Neural crest cell (in vitro differentiated cells): ENCODE measurements around the gene MINDY2. TPM values are rescaled to one million over a fixed set of nuclear protein-coding genes. Genes with fewer than 3 reads are reported as not detected.

Experiments used
- DNase-seq: peaks from one replicate; pipeline ENCODE4 v3.0.0; 2021; ENCODE audit warnings: low read depth, mixed read lengths, low spot score
- H3K27ac Mint-ChIP-seq: one replicate; pipeline ENCODE4 v1.8.0; 2021; ENCODE audit warnings: mild to moderate bottlenecking, mixed read lengths; ENCODE audit not compliant: unreplicated experiment
- H3K27me3 Mint-ChIP-seq: 2 replicates; pipeline ENCODE4 v1.8.0; 2021; ENCODE audit warnings: low read depth, mild to moderate bottlenecking, mixed read lengths
- H3K36me3 Mint-ChIP-seq: 2 replicates; pipeline ENCODE4 v1.8.0; 2021; ENCODE audit warnings: low read depth, mild to moderate bottlenecking, mixed read lengths
- H3K4me1 Mint-ChIP-seq: 2 replicates; pipeline ENCODE4 v1.8.0; 2021; ENCODE audit warnings: mixed read lengths
- H3K4me3 Mint-ChIP-seq: one replicate; pipeline ENCODE4 v1.8.0; 2021; ENCODE audit warnings: mild to moderate bottlenecking, mixed read lengths
- H3K9me3 Mint-ChIP-seq: 2 replicates; pipeline ENCODE4 v1.8.0; 2021; ENCODE audit warnings: mixed read lengths
- CTCF ChIP-seq: fragments of 200-600 bp; sonication (generic); conservative IDR thresholded peaks from 2 replicates; pipeline ENCODE4 v1.5.0; 2021; ENCODE audit warnings: antibody characterized with exemption, mild to moderate bottlenecking
- total RNA-seq: library from RNA; stranded (reverse); gene quantifications from 2 replicates; pipeline ENCODE4 v1.2.1, GENCODE V29; 2021

MINDY2 gene
- total RNA-seq, 1 donor from 2014 or later = 14.3 TPM

GRCh38 chr15:58755956-58756355, 15.1 kb upstream of the MINDY2 start:
- DNase-seq = no peak
- Mint-ChIP-seq H3K4me3 (no peak overlapping the region), H3K27me3 (no peaks in the 10 kb centered on the region), H3K9me3 (no peaks in the 10 kb centered on the region), H3K27ac (no peak overlapping the region), H3K4me1 (no peaks in the 10 kb centered on the region), H3K36me3 (no peaks in the 10 kb centered on the region)
- no peak for TF ChIP-seq CTCF

DNA sequence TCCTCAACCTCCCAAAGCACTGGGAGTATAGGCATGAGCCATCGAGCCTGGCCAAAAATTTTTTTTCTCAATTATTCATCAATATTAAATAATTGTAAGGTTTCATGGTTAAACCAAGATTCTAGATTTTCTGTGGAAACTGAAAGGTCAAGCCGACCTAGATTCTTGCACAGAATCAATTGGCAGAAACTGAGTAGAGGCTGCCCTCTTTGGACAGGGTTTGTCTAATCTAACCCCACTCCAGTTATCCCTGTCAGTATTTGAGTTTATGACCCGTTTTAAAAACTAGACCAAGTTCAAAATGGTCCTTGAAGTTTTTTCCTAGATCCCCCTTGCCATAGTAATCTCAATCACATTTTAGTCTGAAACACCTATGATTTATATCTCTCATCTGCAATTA, 13.0 kb upstream of the MINDY2 start:
- no peak for TF ChIP-seq CTCF
- H3K9me3 Mint-ChIP-seq = peaks cover 2% of the 10 kb centered on the region
- no peaks in the 10 kb centered on the region for H3K4me1 Mint-ChIP-seq

DNA sequence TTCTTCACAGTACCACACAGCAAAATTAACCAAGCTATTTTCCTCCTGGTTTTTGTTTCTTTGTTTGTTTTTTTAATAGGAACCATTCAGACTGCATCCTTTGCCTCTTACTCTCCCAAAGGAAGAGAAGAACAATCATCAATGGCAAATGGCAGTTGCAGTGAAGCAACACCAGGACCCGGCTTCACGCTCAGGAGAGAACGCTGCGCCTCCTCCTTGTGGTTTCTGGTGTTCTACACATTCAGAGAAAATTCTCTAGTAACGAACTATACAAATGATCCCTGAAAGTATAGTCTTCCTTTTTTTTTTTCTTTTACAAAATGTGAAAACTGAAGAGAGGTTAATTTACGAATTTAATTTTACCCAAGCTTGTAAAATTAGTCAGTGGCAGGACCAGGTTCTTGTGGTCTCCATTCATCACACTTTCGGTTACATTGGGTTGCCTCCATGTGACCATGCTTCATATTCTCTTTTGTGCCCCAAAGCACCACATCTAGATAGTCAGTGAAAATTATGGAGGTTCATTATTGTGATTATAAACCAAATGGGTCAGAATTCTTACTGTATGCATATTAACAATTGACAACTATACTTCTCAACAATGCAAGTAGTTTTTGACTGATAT, 10.6 kb upstream of the MINDY2 start:
- H3K4me1 Mint-ChIP-seq = no peaks in the 10 kb centered on the region
- H3K4me3 Mint-ChIP-seq = no peak overlapping the region
- H3K27me3 Mint-ChIP-seq = no peaks in the 10 kb centered on the region
- H3K36me3 Mint-ChIP-seq = peaks cover 4% of the 10 kb centered on the region
- no peak overlapping the region for H3K27ac Mint-ChIP-seq
- peaks cover 3% of the 10 kb centered on the region for H3K9me3 Mint-ChIP-seq
- DNase-seq = no peak
- TF ChIP-seq CTCF = no peak

More for the DNA sequence above, 13.0 kb upstream of the MINDY2 start:
- H3K36me3 Mint-ChIP-seq = peaks cover 3% of the 10 kb centered on the region
- H3K4me3 Mint-ChIP-seq = no peak overlapping the region
- no peaks in the 10 kb centered on the region for H3K27me3 Mint-ChIP-seq
- no peak for DNase-seq
- H3K27ac Mint-ChIP-seq = no peak overlapping the region

GRCh38 chr15:58761010-58761388, 10.1 kb upstream of the MINDY2 start:
- DNase-seq = no peak
- Mint-ChIP-seq H3K27ac (no peak overlapping the region), H3K4me1 (no peaks in the 10 kb centered on the region), H3K27me3 (no peaks in the 10 kb centered on the region), H3K4me3 (no peak overlapping the region), H3K9me3 (peaks cover 3% of the 10 kb centered on the region), H3K36me3 (peaks cover 4% of the 10 kb centered on the region)
- no peak for TF ChIP-seq CTCF

DNA sequence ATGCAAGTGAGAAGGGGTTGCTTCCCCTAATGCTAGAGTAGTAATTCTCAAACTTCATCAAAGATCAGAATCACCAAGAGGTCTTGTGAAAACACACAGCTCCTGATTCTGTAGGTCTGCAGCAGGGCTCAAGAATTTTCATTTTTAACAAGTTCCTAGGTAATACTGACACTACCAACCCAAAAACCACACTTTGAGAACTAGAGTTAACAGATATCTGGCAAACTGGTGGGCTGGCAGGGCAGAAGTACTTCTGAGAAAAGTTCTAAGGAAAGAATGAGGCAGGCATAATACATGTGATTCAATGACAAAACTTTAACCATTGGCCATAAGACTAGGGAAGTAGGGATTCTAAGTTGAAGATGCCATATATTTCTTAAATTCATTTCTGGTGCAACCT, 8.8 kb upstream of the MINDY2 start:
- Mint-ChIP-seq H3K27me3 (no peaks in the 10 kb centered on the region), H3K4me3 (no peak overlapping the region), H3K9me3 (peaks cover 3% of the 10 kb centered on the region), H3K27ac (no peak overlapping the region), H3K4me1 (no peaks in the 10 kb centered on the region), H3K36me3 (peaks cover 4% of the 10 kb centered on the region)
- no peak for DNase-seq
- TF ChIP-seq CTCF = no peak
